B cell (primary cell): ENCODE measurements around the gene KLHL13. TPM values are rescaled to one million over a fixed set of nuclear protein-coding genes. Genes with fewer than 3 reads are reported as not detected.

ENCODE experiments used
- ATAC-seq: fragments of 200-7000 bp; cut with Tn5 transposase; one replicate; pipeline ENCODE4 v1.10.0; 2021; ENCODE audit warnings: low read depth, mild to moderate bottlenecking, moderate number of reproducible peaks, moderate library complexity
- CTCF ChIA-PET: fragments of 350-600 bp; sonication (Branson Sonifier 250); formaldehyde crosslinking; loops from one replicate; lab custom pipeline; 2021; ENCODE audit warnings: antibody characterized with exemption, inconsistent platforms; lab: Charles Lee
- POLR2A ChIA-PET: fragments of 350-600 bp; sonication (Branson Sonifier 250); formaldehyde crosslinking; loops from one replicate; lab custom pipeline; 2021; ENCODE audit warnings: antibody characterized with exemption; lab: Charles Lee
- DNase-seq: peaks from one replicate; pipeline ENCODE4 v3.0.0; 2013
- H2AFZ ChIP-seq: 2 replicates; pipeline ENCODE4 v1.6.1; 2012; ENCODE audit warnings: mild to moderate bottlenecking, low read depth, low read length; ENCODE audit not compliant: insufficient read depth, poor library complexity, severe bottlenecking
- H3K27ac ChIP-seq, 2 donors: 1 replicate in 1 of 2; 2 replicates in 1 of 2; pipeline ENCODE4 v1.5.1; 2012 to 2013; ENCODE audit warnings: low read length in 2 of 2, mild to moderate bottlenecking in 2 of 2, moderate library complexity in 1 of 2
- H3K27me3 ChIP-seq, 4 experiments: fragments of 200-600 bp in 1 of 4; sonication (generic) in 1 of 4; replicated peaks in 1 of 4; 1 replicate in 2 of 4; 2 replicates in 2 of 4; pipeline versions ENCODE4 v1.6.1 to v1.7.0; 2013 to 2016; ENCODE audit warnings: low read length in 3 of 4, mild to moderate bottlenecking in 2 of 4, mixed read lengths in 1 of 4, moderate library complexity in 1 of 4; ENCODE audit not compliant: insufficient read depth in 4 of 4, control insufficient read depth in 3 of 4; ENCODE audit errors: control extremely low read depth in 1 of 4
- H3K36me3 ChIP-seq, 2 experiments: replicated peaks in 1 of 2; 1 replicate in 1 of 2; 2 replicates in 1 of 2; pipeline versions ENCODE4 v1.6.1 to v1.7.1; 2013; ENCODE audit warnings: low read length in 1 of 2; ENCODE audit not compliant: insufficient read depth in 2 of 2, control insufficient read depth in 1 of 2; ENCODE audit errors: control extremely low read depth in 1 of 2, extremely low read depth in 1 of 2
- H3K4me1 ChIP-seq, 2 donors: fragments of 200-600 bp in 1 of 2; sonication (generic) in 1 of 2; 1 replicate in 1 of 2; 2 replicates in 1 of 2; pipeline versions ENCODE4 v1.5.1 to v1.6.1; 2013 to 2017; ENCODE audit warnings: low read length in 2 of 2; ENCODE audit not compliant: control insufficient read depth in 2 of 2, insufficient read depth in 2 of 2
- H3K4me2 ChIP-seq: replicated peaks from 2 replicates; pipeline ENCODE3; 2012; ENCODE audit warnings: mild to moderate bottlenecking, low read depth, low read length; ENCODE audit not compliant: poor library complexity, severe bottlenecking
- H3K4me3 ChIP-seq, 5 experiments: fragments of 200-600 bp in 1 of 5; sonication (generic) in 1 of 5; 1 replicate in 3 of 5; 2 replicates in 2 of 5; pipeline versions ENCODE4 v1.5.1 to v1.7.0; 2011 to 2016; ENCODE audit warnings: low read length in 4 of 5, mild to moderate bottlenecking in 4 of 5, low read depth in 2 of 5, control low read depth in 1 of 5, moderate library complexity in 1 of 5; ENCODE audit not compliant: insufficient read depth in 1 of 5; ENCODE audit errors: control extremely low read depth in 1 of 5, extremely low read depth in 1 of 5
- H3K79me2 ChIP-seq: fragments of 200-600 bp; sonication (generic); one replicate; pipeline ENCODE4 v1.6.0; 2016; ENCODE audit warnings: low read length; ENCODE audit not compliant: control insufficient read depth, insufficient read depth
- H3K9ac ChIP-seq: fragments of 200-600 bp; sonication (generic); 2 replicates; pipeline ENCODE4 v1.6.1; 2017; ENCODE audit warnings: mild to moderate bottlenecking, low read length, moderate library complexity
- H3K9me3 ChIP-seq, 3 donors: one replicate each; pipeline versions ENCODE4 v1.6.1 to v1.7.1; 2013; ENCODE audit warnings: low read length in 2 of 3; ENCODE audit not compliant: control insufficient read depth in 2 of 3, insufficient read depth in 1 of 3; ENCODE audit errors: control extremely low read depth in 1 of 3
- H4K20me1 ChIP-seq: 2 replicates; pipeline ENCODE4 v1.6.0; 2012; ENCODE audit warnings: mild to moderate bottlenecking, low read length; ENCODE audit not compliant: insufficient read depth, control insufficient read depth, poor library complexity, severe bottlenecking
- H3K27ac Mint-ChIP-seq: one replicate; pipeline ENCODE4 v1.8.0; 2021; ENCODE audit warnings: mixed read lengths
- H3K27me3 Mint-ChIP-seq: one replicate; pipeline ENCODE4 v1.8.0; 2021; ENCODE audit warnings: mixed read lengths
- H3K4me1 Mint-ChIP-seq: one replicate; pipeline ENCODE4 v1.8.0; 2021; ENCODE audit warnings: mixed read lengths
- H3K4me3 Mint-ChIP-seq: one replicate; pipeline ENCODE4 v1.8.0; 2021; ENCODE audit warnings: mixed read lengths
- H3K9me3 Mint-ChIP-seq: one replicate; pipeline ENCODE4 v1.8.0; 2022; ENCODE audit warnings: mixed read lengths; ENCODE audit not compliant: insufficient read depth
- EZH2 ChIP-seq: IDR thresholded peaks from 2 replicates; pipeline ENCODE4 v1.6.1; 2012; ENCODE audit warnings: borderline replicate concordance, low read depth, mild to moderate bottlenecking, moderate library complexity, low read length; ENCODE audit not compliant: insufficient read depth, poor library complexity, severe bottlenecking
- WGBS: methylation state at CpG from one replicate; pipeline ENCODE4 v1.1.5; 2013; ENCODE audit warnings: missing lambda C conversion rate; ENCODE audit not compliant: insufficient coverage; 5-methylcytosine and 5-hydroxymethylcytosine counted together
- intact Hi-C: fragments of 100-400 bp; cut with micrococcal nuclease; formaldehyde crosslinking; loops from one replicate; pipeline ENCODE4 v1.10.0; 2022
- polyA plus RNA-seq: library from polyadenylated mRNA; depleted of rRNA; stranded (reverse); fragments of >200 nt; gene quantifications from 2 replicates; pipeline ENCODE4 v1.2.3, GENCODE V29; 2012
- total RNA-seq, 2 donors: library from RNA; stranded (reverse); fragments of 120-200 nt in 1 of 2; gene quantifications; 1 replicate in 1 of 2; 2 replicates in 1 of 2; pipeline versions ENCODE4 v1.2.3 to v1.2.4, GENCODE V29; 2013 to 2022
- TF ChIP-seq, protein P1 (sequence below): fragments of 200-600 bp; IDR thresholded peaks from one replicate; pipeline ENCODE4 v1.8.0; 2022; ENCODE audit warnings: antibody characterized with exemption, mild to moderate bottlenecking

Gene KLHL13
- total and polyA plus RNA-seq, 2 donors (not counting 1 experiment from before 2014, with no cell fraction given), result 0.04 TPM; not detected in 1

DNA sequence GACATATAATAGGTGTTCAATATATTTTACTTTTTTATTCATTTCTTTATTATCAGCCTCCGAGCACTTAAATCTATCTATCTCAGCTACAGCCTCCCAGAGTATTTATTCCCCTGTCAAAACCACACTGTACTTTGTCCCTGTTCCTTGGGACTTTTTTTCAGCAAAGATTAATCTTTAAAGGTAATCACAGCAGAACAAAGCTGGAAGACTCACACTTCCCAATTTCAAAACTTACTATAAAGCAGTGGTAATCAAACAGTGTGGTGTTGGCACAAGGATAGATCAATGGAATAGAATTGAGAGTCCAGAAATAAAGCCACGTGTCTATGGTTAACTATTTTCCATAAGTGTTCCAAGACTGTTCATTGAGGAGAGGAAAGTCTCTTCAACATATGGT, 59.7 kb downstream of the KLHL13 start:
- H3K79me2 ChIP-seq, result no peaks in the 10 kb centered on the region
- no peaks in the 10 kb centered on the region for H3K36me3 ChIP-seq
- no peaks in the 10 kb centered on the region for H3K27me3 Mint-ChIP-seq
- no peak overlapping the region for H3K9ac ChIP-seq
- H3K9me3 Mint-ChIP-seq, result no peaks in the 10 kb centered on the region
- no peak for DNase-seq
- H3K4me2 ChIP-seq, result no peak overlapping the region
- no peak for TF ChIP-seq EZH2
- TF ChIP-seq, protein P1, sequence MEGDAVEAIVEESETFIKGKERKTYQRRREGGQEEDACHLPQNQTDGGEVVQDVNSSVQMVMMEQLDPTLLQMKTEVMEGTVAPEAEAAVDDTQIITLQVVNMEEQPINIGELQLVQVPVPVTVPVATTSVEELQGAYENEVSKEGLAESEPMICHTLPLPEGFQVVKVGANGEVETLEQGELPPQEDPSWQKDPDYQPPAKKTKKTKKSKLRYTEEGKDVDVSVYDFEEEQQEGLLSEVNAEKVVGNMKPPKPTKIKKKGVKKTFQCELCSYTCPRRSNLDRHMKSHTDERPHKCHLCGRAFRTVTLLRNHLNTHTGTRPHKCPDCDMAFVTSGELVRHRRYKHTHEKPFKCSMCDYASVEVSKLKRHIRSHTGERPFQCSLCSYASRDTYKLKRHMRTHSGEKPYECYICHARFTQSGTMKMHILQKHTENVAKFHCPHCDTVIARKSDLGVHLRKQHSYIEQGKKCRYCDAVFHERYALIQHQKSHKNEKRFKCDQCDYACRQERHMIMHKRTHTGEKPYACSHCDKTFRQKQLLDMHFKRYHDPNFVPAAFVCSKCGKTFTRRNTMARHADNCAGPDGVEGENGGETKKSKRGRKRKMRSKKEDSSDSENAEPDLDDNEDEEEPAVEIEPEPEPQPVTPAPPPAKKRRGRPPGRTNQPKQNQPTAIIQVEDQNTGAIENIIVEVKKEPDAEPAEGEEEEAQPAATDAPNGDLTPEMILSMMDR, result no peak
- H3K9me3 ChIP-seq, result no peaks in the 10 kb centered on the region
- no peaks in the 10 kb centered on the region for H3K27me3 ChIP-seq
- no peaks in the 10 kb centered on the region for H4K20me1 ChIP-seq
- peaks cover 4% of the 10 kb centered on the region for H3K4me1 Mint-ChIP-seq
- H3K27ac ChIP-seq, result no peak overlapping the region
- no peak overlapping the region for H3K27ac Mint-ChIP-seq
- H2AFZ ChIP-seq, result no peak overlapping the region
- intact Hi-C loops, result no loop called here
- no CpG with 5 or more reads among the region's 2 CpGs for WGBS
- H3K4me3 Mint-ChIP-seq, result no peak overlapping the region
- ChIA-PET POLR2A (no interaction called here), CTCF (no interaction called here)
- no peaks in the 10 kb centered on the region for H3K4me1 ChIP-seq
- no peak overlapping the region for H3K4me3 ChIP-seq
- no peak for ATAC-seq

DNA sequence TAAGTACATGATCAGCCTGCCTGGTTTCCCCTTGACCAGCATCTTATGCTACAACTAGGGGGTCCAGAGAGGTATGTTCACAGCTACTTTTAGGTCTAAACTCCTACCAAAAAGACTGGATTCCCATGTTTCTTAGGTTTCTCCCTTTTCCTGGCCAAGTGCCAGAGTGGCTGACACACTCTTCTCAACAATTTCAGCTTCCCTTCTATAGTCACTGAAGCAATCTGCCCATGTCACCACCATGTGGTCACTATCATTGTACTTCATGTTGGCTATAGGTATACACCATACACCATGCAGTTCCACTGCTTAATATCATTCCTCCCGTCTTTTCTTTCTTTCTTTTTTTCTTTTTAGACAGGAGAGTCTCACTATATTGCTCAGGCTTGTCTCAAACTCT, 66.9 kb downstream of the KLHL13 start:
- H4K20me1 ChIP-seq, result no peaks in the 10 kb centered on the region
- H3K4me2 ChIP-seq, result no peak overlapping the region
- no peak for TF ChIP-seq EZH2
- TF ChIP-seq, protein P1, result no peak
- H3K27me3 ChIP-seq, result no peaks in the 10 kb centered on the region
- H3K9ac ChIP-seq, result no peak overlapping the region
- Mint-ChIP-seq H3K27ac (no peak overlapping the region), H3K9me3 (no peaks in the 10 kb centered on the region), H3K4me3 (no peak overlapping the region), H3K27me3 (no peaks in the 10 kb centered on the region), H3K4me1 (no peaks in the 10 kb centered on the region)
- H3K9me3 ChIP-seq, result no peaks in the 10 kb centered on the region
- H3K36me3 ChIP-seq, result no peaks in the 10 kb centered on the region
- H3K79me2 ChIP-seq, result no peaks in the 10 kb centered on the region
- ChIA-PET CTCF (no interaction called here), POLR2A (no interaction called here)
- no peak overlapping the region for H3K4me3 ChIP-seq
- H3K27ac ChIP-seq, result no peak overlapping the region
- WGBS, result no CpG with 5 or more reads among the region's 1 CpG
- H3K4me1 ChIP-seq, result no peaks in the 10 kb centered on the region
- intact Hi-C loops, result no loop called here
- DNase-seq (no peak), ATAC-seq (no peak)
- no peak overlapping the region for H2AFZ ChIP-seq
